Endothelial cell of umbilical vein (primary cell): ENCODE measurements around the gene MACF1.

Experiments used
- FOS ChIP-seq: IDR thresholded peaks from 2 replicates; pipeline ENCODE4 v1.6.1; 2011; ENCODE audit warnings: mild to moderate bottlenecking, low read length, moderate library complexity, borderline replicate concordance; ENCODE audit not compliant: insufficient read depth
- JUN ChIP-seq: IDR thresholded peaks from 2 replicates; pipeline ENCODE4 v1.6.1; 2011; ENCODE audit warnings: borderline replicate concordance, low read depth; ENCODE audit not compliant: insufficient read length, insufficient read depth
- POLR2A ChIP-seq: IDR thresholded peaks from 2 replicates; pipeline ENCODE4 v1.6.1; 2012; ENCODE audit warnings: low read depth, mild to moderate bottlenecking, control low read depth, low read length
- POLR2AphosphoS5 ChIP-seq: IDR thresholded peaks from 2 replicates; pipeline ENCODE4 v1.6.1; 2012; ENCODE audit warnings: low read depth, mild to moderate bottlenecking, control low read depth, low read length, moderate library complexity; ENCODE audit not compliant: insufficient read depth
- TF ChIP-seq, protein P1 (sequence below), 2 donors: IDR thresholded peaks; 1 replicate in 1 of 2; 2 replicates in 1 of 2; pipeline ENCODE4 v1.5.1; 2011; ENCODE audit warnings: low read length in 2 of 2, mild to moderate bottlenecking in 2 of 2, moderate library complexity in 2 of 2, control low read depth in 1 of 2, inconsistent platforms in 1 of 2, low read depth in 1 of 2; ENCODE audit not compliant: insufficient read depth in 1 of 2; ENCODE audit errors: extremely low read depth in 1 of 2
- TF ChIP-seq, protein P2 (sequence below): IDR thresholded peaks from 2 replicates; pipeline ENCODE4 v1.6.1; 2011; ENCODE audit not compliant: insufficient read depth, insufficient read length

DNA sequence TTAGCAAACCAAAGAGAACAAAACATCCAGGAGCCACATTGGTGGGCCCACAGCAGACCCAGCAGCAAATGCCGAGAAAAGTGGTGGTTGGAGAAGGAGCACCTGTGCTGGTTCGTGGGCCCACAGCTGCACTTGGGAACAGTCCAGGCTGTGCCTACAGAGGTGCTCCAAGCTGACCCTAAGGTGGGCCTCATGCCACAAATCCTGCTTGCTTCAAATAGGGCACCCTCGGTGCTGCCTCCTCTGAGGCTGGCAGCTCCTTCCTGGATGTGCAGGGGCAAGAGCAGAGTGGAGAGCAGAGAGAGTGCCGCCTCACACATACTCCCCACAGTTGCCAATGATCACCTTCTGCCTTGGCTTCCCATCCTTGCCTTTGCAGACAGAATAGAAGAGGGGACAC lies 327.0 kb downstream of the MACF1 start:
- TF ChIP-seq, protein P1, sequence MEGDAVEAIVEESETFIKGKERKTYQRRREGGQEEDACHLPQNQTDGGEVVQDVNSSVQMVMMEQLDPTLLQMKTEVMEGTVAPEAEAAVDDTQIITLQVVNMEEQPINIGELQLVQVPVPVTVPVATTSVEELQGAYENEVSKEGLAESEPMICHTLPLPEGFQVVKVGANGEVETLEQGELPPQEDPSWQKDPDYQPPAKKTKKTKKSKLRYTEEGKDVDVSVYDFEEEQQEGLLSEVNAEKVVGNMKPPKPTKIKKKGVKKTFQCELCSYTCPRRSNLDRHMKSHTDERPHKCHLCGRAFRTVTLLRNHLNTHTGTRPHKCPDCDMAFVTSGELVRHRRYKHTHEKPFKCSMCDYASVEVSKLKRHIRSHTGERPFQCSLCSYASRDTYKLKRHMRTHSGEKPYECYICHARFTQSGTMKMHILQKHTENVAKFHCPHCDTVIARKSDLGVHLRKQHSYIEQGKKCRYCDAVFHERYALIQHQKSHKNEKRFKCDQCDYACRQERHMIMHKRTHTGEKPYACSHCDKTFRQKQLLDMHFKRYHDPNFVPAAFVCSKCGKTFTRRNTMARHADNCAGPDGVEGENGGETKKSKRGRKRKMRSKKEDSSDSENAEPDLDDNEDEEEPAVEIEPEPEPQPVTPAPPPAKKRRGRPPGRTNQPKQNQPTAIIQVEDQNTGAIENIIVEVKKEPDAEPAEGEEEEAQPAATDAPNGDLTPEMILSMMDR (IDR thresholded peaks at IDR 0.05; ENCODE audit: extremely low read depth in 1 of 2, insufficient read depth in 1 of 2, low read depth in 1 of 2, low read length in 2 of 2): no peak
- no peak for TF ChIP-seq POLR2A
- TF ChIP-seq POLR2AphosphoS5: no peak
- no peak for TF ChIP-seq FOS
- no peak for TF ChIP-seq JUN
- TF ChIP-seq, protein P2, sequence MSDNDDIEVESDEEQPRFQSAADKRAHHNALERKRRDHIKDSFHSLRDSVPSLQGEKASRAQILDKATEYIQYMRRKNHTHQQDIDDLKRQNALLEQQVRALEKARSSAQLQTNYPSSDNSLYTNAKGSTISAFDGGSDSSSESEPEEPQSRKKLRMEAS: no peak
